Epithelial cell of esophagus (primary cell): Measurements from ENCODE around the gene TMEM219.

Source experiments
- DNase-seq: peaks from one replicate; pipeline ENCODE4 v3.0.0; 2010; ENCODE audit warnings: low read depth
- H3K4me3 ChIP-seq: 2 replicates; pipeline ENCODE4 v1.5.1; 2011; ENCODE audit warnings: mild to moderate bottlenecking, low read length, control low read depth
- CTCF ChIP-seq: IDR thresholded peaks from 2 replicates; pipeline ENCODE4 v1.5.1; 2011; ENCODE audit warnings: low read depth, mild to moderate bottlenecking, low read length, control low read depth, inconsistent platforms; ENCODE audit not compliant: insufficient read depth; ENCODE audit errors: missing control alignments

The TMEM219 gene

DNA sequence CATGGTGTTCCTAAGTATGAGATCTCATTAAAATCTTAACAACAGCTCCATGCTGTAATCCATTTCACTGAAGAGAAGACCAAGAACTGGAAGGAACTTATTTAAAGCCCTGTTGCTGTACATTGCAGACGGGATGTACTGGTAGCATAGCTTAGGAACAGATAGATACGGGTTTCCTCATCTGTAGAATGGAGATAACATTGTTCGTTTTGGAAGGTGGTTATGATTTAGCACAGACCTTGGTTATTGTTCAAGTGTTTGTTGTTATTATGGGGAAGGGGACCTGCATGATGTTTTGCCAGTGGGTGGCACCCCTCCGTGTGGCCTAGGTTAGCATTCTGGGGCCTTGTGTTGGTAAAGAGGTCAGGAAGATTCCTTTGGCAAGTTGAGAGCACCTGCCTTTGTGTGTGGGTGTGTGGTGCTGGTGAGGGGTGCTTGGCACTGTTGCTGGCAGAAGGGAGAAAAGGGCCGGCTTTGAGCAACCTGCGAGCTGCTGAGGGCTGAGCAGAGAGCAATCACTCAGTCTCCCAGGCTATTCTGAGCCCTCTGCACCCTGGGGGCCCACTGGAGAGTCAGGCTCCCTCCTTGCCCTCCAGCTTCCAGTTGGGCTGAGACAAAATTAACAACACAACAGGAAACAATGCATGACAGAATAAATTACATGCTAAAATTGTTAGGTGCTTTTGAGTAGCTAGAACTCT lies 14.1 kb downstream of the TMEM219 start:
- peak overlapping the region; percentile 94 for H3K4me3 ChIP-seq
- no peak for TF ChIP-seq CTCF
- no peak for DNase-seq

GRCh38 chr16:29977063-29977825 lies 15.4 kb downstream of the TMEM219 start:
- no peak for TF ChIP-seq CTCF
- H3K4me3 ChIP-seq, result no peak overlapping the region
- DNase-seq, result no peak

DNA sequence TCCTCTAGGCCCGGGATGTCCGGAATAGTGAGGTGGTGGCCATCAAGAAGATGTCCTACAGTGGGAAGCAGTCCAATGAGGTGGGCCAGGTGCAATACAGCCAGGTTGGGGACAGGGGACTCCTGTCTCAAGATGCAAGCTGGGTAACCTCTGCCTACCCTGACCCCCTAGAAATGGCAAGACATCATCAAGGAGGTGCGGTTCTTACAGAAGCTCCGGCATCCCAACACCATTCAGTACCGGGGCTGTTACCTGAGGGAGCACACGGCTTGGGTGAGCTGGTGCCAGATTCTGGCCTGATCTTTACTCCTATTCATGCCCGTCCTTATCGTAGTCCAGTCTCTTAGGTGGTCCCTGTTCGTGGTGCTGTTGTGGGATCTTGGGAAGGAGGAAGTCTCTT lies 16.2 kb downstream of the TMEM219 start:
- no peak for DNase-seq
- H3K4me3 ChIP-seq, result no peak overlapping the region
- TF ChIP-seq CTCF, result no peak

DNA sequence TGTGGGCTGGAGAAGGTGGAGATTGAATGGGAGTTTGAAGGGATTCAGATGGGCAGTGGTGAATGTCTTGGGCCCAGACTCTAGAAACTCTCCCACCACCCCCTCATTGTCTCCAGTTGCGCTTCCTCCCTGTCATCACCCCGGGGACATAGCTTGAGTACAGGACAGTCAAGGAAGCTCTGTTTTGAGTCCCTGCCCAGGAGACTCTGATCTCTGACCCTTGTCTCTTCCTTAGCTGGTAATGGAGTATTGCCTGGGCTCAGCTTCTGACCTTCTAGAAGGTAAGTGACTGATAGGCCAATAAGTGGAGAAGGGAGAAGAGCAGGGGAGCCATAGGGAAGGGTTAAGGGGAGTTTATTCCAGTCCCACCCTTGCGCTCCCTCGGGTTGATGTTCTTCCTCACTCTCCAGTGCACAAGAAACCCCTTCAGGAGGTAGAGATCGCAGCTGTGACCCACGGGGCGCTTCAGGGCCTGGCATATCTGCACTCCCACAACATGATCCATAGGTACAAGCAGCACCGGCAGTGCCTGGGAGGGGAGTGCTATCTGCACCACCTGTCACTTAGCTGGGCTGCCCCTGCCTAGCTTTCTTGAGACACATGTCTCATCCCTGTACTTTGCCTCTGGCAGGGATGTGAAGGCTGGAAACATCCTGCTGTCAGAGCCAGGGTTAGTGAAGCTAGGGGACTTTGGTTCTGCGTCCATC lies 16.8 kb downstream of the TMEM219 start:
- H3K4me3 ChIP-seq, result no peak overlapping the region
- DNase-seq, result no peak
- TF ChIP-seq CTCF, result no peak

GRCh38 chr16:29982560-29983419 lies 20.9 kb downstream of the TMEM219 start:
- no peak for TF ChIP-seq CTCF
- no peak overlapping the region for H3K4me3 ChIP-seq
- DNase-seq, result no peak

GRCh38 chr16:29983420-29984136 lies 21.7 kb downstream of the TMEM219 start:
- H3K4me3 ChIP-seq, result no peak overlapping the region
- DNase-seq, result no peak
- TF ChIP-seq CTCF, result no peak
